ENCODE measurements around the gene HABP2.

DNA sequence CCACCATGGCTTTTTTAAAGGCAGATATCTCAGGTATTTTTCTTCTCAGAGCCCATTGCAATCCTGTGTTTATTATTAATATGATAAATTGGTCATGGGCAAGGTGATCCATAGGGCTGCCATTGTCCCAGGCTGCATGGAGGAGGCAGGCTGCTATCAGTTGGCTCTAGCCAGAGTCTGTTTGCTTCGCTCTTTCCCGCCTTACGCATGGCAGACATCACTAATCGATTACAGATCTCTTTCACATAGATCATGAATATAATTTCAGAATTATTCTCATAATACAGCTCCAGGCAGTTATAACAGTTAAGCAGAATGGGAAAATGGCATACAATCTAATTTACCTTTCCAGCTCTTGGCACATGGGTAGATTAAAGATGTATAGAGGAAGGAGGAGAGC is 30.4 kb upstream of the HABP2 start:
- TF ChIP-seq, protein P1, sequence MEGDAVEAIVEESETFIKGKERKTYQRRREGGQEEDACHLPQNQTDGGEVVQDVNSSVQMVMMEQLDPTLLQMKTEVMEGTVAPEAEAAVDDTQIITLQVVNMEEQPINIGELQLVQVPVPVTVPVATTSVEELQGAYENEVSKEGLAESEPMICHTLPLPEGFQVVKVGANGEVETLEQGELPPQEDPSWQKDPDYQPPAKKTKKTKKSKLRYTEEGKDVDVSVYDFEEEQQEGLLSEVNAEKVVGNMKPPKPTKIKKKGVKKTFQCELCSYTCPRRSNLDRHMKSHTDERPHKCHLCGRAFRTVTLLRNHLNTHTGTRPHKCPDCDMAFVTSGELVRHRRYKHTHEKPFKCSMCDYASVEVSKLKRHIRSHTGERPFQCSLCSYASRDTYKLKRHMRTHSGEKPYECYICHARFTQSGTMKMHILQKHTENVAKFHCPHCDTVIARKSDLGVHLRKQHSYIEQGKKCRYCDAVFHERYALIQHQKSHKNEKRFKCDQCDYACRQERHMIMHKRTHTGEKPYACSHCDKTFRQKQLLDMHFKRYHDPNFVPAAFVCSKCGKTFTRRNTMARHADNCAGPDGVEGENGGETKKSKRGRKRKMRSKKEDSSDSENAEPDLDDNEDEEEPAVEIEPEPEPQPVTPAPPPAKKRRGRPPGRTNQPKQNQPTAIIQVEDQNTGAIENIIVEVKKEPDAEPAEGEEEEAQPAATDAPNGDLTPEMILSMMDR (IDR thresholded peaks at IDR 0.05; ENCODE audit: poor library complexity, severe bottlenecking), result no peak
- TF ChIP-seq, protein P2, sequence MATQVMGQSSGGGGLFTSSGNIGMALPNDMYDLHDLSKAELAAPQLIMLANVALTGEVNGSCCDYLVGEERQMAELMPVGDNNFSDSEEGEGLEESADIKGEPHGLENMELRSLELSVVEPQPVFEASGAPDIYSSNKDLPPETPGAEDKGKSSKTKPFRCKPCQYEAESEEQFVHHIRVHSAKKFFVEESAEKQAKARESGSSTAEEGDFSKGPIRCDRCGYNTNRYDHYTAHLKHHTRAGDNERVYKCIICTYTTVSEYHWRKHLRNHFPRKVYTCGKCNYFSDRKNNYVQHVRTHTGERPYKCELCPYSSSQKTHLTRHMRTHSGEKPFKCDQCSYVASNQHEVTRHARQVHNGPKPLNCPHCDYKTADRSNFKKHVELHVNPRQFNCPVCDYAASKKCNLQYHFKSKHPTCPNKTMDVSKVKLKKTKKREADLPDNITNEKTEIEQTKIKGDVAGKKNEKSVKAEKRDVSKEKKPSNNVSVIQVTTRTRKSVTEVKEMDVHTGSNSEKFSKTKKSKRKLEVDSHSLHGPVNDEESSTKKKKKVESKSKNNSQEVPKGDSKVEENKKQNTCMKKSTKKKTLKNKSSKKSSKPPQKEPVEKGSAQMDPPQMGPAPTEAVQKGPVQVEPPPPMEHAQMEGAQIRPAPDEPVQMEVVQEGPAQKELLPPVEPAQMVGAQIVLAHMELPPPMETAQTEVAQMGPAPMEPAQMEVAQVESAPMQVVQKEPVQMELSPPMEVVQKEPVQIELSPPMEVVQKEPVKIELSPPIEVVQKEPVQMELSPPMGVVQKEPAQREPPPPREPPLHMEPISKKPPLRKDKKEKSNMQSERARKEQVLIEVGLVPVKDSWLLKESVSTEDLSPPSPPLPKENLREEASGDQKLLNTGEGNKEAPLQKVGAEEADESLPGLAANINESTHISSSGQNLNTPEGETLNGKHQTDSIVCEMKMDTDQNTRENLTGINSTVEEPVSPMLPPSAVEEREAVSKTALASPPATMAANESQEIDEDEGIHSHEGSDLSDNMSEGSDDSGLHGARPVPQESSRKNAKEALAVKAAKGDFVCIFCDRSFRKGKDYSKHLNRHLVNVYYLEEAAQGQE (IDR thresholded peaks at IDR 0.05; ENCODE audit: borderline replicate concordance), result no peak
